Measurements from ENCODE around the gene PAX5. TPM values are rescaled to one million over a fixed set of nuclear protein-coding genes. Genes with fewer than 3 reads are reported as not detected.

Gene PAX5
- total RNA-seq, 1 donor from 2014 or later, result 0.62 TPM

DNA sequence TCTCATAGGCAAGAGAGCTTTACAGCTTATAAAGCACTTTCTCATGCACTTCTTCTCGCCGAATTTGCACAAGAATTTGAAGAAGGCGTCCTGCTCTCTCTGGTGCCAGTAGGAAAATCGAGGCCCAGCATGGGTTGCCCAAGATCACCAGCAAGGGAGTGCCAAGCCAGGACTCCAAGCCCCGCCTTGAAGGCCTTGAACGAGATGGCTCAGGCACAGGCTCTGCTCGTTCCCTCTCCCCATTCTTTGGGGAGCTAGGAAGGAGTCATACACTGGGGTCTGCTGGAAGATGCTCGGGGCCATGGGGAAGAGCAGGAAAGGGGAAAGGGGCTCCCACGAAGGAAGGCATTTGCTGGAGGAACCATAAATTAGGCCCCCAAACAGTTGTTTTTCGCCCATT, 46.7 kb downstream of the PAX5 start:
- no peak for DNase-seq

DNA sequence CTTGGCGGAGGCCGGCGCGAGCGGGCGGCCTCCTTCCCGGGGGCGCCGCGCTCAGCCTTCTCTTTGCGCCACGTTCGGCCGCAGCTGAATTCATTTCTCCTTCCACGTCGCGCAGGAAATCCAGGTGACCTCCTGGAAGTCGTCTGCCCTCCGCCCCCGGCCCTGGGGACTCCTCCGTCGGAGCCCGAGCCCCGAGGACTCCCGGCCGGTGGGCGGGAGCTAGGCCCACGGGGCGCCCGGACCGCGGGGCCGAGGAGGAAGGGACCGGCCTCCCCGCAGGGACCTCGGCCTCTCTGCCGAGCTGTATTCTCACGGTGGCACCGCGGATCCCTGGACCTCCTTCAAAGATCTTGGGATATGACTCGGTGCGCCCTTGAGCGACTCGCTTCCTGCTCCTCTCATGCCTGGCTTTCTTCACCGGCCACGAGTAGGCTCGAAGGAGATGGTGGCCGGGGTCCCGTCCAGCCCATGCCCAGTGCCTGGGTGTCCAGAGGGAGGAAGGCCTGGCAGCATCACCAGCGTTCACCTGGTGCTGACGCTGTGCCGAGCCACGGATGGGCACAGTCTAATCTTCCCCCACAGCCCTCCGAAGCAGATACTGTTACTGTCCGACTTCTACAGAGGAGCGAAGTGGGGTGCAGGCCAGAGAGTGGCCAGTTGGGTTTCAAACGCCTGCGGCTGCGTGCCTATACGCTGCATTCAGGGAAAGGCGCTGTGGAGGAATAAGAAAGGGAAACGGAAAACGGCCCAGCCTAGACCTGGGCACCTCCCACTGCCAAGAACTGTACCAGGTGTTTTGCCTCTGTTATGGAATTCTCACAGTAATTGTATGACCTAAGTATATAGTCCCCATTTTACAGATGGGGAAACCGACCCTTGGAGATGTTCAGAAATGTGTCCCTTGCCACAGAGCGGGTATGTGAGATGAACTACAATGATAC, 47.3 kb downstream of the PAX5 start:
- no peak for DNase-seq

DNA sequence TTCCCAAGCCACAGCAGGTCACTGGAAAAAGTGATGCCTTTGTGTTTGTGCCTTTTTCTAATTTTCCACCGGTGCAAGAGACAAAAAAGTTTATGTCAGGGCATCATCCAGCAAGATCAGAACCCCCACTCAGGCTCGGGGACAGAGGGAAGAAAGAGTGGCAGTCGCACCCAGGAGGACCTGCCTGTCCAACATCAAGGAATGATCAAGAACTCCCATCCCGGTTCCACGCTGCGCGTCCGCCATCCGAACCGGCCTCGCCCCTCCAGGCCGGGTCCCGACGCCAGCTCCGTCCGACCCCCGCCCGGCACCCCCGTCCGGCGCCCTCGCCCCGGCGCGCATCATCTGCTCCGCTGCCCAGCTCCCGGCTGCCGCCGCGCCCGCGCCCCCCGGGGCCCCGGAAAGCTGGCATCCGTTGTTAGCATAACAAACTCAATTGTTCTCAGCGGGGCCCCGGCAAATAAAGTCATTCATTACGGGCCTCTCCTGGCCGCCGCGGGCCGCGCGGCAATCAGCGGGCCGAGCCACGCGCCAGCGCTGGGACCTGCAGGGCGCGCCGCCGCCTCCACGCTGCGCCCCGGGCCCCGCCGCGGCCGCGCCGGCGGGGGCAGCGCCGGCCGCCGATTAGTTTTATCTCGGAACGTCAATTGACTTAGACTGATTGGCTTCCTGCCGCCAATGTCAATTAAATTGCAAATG, 48.1 kb downstream of the PAX5 start:
- no peak for DNase-seq

DNA sequence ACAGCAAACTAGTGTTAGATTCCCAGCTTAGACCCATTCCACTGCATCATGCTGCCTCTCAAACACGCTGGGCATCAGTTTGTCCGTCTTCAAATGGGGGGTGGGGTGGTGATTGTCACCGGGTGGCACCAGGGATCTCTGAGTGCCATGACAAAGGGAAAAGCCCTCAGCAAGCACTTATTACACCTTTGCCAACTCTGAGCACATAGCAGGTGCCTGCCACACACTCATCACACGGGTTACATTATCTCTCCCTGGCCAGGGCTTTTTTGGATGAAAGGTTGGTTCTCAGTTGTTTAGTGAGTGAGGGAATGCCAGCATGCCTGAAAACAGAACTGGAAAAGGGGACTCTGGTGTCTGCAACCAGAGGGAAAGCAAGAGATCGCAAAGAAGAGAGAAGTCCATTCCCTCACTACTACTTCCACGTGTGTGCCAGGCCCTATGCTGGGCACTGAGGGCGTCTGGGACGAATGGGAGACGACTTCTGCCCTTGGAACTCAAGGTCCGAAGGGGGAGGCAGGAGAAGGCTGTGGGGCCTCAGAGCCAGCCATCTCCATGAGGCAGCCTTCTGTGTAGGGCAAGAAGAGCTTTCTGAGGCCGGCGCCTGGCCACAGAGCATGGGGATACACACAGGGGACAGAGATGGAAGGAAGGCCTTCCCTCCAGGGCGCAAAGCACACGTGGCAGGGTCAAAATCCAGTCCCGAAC, 48.9 kb downstream of the PAX5 start:
- DNase-seq, result no peak

DNA sequence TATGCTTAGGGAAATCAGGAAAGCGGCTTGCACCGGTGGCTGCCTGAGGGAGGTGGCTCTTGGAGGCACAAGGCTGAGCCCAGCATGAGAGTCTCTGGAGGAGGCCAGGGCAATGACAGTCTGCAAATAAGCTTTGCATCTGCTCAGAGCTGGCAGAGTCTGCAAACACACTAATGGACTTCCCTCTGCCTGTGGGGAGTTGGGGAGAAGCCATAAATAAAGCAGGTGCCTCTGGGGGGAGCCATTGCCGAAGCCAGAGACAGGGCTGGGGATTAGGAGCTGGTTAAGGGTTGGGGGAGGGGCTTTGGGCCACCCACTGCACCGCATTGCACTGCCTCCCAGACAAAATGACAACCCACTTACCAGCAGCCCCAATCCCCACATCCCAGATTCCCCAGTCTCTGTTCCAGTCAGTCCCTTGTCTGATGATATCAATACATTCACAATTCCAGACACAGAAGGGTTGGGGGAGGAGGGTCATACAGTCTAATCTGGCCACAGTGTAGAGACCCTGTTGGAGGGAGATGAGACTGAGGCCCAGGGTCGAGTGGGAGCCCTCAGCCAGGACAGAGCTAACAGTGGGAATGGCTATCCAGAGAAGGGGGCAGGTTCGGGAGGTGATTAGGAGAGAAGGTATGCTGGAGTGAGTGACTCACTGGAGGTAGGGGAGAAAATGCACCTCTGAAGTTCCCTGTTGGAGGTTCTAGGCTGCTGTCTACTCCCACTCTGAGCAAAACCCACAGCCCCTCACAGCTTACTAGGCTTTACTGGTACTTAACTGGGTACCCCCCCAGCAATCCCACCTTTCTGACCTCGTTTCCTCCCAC, 53.7 kb downstream of the PAX5 start:
- no peak for DNase-seq

DNA sequence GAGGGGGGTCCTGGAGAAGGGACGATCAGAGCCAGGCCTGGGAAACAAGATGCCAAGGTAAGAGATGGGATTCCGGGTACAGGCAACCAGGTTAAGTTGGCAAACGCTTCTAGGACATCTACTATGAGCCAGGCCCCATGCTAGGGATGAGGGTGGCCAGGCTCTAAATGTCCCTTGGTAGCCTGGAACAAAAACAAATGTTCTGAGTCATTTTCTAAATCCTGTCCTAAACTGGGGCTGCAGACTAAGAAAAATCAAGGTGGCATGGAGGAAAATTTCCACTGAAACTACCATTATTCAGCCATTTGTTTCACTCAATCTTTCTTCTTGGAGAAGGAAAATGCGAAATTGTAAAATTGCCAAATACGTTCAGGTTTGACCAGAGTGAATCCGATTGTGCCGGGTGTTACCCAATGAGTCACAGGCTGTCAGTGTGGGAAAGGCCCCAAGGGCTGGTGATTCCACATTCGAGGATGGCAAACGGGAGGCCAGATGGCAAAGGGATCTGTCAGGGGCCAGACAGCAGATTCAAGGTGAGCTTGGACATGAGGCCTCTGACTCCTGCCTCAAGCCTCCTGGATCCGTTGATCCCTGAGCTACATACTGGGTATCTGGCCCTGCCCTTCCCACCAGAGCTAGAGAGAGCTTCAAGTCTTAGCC, 57.6 kb downstream of the PAX5 start:
- DNase-seq, result no peak

DNA sequence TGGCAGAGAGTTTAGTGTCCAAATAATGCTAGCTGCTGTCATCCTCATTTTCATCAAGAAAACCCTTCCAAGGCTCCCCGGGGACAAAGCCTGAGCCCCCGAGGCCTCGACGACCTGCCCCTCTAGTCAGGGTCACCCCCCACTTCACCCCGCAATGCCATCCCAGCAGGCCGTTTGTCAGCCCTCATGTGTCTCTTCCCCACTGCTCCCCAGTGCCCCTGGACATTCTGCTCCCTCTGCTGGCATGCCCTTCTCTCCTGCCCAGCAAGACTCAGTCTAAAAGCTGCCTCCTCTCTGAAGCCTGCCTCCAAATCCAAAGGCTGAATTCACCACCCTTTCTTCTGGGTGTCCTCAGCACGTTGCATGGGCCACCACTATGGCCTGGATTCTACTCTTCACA, 59.3 kb downstream of the PAX5 start:
- DNase-seq, result no peak

DNA sequence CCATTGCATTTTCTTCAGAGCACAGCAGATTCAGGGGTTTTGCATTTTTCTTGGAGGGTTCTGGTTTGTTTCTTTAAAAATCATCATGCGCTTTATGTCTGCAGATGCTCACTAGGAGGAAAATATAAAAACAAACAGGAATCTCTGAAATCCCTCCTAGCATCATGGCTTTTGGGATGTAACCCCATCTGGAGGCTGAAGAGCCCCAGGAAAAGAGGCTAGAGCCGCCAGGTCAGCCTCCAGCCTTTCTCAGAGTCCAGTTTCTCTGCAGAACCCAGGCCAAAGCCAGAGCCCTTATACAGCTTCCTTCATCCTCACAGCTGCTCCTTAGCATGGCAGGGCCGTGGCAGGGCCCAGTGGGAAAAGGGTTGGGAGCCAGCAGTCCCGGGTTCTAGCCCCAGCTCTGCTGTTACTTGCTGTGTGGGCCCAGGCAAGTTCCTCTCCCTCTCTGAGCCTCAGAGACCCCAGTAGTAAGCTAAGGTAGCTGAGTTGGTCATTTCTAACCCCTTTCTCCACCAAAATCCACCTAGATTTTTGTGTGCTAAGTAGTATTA, 62.1 kb downstream of the PAX5 start:
- no peak for DNase-seq

DNA sequence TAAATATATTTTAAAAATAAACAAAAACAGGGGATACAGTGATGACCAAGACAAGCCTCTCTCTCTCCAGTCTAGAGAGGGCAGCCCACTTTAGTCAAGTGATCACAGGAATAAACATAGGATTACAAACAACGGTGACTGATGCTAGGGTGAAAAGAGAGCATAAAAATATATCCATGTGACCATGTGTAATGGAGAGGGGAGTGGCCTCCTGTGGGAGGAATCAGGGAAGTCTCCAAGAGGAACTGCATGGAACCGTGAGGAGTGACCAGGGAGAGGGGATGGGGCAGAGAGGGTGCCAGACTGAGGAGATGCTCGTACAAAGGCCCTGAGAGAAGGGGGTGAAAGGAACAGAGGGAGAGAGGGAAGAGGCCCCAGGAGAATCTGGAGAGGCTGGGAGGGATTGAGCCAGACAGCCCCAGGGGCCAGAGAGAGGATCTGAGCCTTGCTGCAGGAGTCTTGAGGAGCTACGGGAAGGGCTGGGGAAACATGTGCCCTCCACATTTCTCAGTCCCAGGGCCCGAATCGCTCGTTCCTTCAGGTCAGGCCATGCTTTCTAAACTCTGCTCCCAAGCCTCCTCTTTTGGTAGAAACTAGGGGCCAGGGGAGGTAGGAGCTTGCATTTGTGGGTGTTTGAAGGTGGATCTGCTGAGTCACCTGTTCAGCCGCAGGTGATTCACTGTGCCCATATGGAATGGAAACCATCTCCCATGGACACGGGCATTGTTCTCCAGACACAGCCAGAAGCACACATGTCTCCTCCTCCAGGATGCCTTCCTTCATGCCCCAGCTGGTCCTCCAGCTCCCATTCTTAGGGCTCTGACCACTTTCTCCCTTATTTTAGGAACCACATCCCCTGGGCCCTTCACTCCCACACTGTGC, 63.8 kb downstream of the PAX5 start:
- no peak for DNase-seq

DNA sequence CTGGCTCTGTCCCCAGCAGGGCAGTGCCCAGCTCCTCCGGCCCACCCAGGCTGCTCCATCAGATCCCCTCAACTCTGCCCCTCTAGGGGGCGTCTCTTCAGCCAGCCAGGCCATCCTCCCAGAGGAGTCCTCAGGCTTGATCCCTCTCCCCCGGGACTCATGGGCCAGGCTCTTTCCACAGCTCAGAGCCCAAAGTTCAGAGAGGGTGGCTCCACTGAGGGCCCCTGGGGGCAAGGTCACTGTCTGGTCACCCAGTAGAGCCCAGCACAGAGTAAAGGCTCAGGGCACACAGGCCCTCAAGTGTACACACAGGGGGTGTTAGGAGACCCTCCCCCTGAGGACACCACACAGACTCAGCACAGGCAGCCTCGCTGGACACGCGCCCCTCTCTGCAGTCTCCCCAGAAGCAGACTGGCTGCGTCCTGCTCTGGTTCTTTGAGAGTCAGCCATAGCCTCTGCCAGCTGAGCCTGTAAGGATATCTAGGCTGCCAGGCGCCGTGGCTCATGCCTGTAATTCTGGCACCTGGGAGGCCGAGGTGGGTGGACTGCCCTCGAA, 64.8 kb downstream of the PAX5 start:
- DNase-seq, result no peak

DNA sequence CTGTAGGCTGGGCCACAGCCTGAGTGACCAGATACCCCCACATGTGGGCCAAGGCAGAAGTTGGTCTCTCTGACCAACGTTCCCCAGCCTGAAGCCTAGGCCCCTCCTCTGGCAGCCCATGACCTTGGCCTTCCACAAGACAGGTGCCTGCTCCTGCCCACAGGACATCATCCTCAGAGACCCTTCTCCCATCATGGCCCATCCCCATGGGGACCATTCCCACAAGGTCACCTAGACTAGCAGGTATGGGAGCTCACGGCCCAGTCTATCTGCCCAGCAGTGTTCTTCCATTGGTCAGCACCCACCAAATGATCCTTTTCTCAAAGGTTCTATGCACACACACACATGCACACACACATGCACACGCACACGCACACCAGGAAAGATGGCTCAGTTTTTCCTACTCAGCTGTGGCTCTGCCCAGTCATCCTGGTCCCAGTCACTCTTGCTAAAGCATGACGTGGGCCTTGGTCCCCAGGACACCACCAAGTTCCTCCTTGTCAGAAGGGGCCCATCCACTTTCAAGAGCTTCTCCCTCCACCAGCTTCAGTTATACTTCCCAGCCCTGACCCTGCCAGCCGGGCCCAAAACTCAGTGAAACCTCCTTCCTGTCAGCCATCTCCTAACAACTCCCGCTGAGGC, 65.4 kb downstream of the PAX5 start:
- DNase-seq, result no peak

DNA sequence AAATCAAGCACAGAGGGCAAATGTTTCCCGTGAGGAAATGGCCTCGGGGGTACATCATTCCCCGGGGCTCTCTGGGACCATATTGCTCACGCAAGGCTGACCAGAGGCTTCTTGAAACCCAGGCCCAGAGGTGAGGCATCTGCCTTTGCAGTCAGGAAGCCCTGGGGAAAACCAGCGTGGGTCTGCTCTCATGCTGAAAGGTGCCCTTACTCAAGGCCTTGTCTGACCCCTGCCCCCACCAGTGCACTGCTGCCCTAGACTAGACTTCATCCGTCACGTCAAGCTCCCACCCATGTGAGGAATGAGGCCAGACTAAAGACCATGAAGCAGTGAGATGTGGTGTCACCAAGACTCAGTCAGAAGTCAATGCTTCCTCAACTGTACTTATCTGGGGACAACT, 66.1 kb downstream of the PAX5 start:
- no peak for DNase-seq

DNA sequence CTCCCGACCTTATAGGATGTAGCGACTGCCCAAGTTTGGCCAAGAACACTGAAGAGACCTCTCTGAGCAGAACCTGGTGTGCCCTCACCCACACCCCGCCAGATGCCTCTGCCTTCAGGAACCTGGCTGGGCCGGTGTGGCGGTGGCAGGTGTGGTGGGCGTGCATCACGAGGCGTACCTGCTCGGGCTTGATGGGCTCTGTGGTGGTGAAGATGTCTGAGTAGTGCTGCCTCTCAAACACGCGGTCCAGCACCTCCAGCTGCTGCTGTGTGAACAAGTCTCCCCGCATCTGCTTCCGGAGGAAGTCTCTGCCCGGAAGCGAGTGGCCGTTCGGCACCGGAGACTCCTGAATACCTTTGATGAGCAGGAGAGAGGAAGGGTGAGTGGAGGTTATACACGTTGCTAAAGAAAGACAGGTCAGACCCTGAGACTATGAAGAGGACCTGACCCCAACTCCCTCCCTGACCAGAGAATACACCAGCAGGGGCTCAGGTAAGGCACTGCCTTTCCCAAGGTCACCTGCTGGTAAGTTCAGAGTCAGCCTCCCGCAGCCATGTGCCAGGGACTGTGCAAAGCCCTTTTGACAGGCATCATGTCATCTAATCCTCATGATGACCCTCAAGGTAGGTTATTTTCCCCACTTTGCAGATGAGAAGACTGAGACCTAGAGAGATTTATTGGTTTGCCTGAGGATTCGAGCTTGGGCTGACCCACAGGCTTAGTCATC, 67.5 kb downstream of the PAX5 start:
- DNase-seq, result no peak

DNA sequence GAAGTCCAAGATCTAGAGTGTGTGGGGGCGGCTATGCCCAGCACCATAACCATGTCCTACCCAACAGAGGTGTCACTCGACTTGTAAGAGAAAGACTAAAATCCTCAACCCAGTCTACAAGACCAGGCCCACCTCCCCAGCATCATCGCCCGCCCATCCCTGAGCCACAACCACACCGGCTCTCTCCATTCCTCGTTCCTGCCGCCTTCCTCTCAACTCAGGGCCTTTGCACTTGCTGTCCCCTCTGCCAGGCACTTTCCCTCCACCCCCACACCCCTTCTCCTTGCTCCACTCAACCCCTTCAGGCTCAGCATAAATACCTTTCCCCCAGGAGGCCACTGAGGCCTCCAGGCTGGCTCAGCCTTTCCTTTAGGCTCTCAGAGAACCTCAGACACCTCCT, 69.3 kb downstream of the PAX5 start:
- DNase-seq, result no peak

DNA sequence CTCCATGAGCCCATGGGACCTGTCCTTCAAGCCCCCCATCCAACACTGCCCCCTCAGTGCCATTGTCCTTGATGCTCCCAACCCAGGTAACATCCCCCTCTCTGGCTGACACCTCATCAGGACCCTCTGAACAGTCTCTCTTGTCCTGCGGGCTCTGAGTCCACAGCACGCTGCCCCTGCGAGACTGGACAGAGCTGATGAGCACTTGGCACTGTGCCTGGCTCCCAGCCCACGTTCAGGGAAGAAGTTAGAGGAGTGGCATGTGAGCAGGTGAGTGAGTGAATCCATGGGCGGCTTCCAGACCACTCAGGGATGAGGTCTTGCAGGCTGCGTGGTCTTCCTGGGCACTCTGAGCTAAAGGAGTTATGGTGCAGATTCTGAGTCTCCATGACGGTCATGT, 70.7 kb downstream of the PAX5 start:
- DNase-seq, result no peak

DNA sequence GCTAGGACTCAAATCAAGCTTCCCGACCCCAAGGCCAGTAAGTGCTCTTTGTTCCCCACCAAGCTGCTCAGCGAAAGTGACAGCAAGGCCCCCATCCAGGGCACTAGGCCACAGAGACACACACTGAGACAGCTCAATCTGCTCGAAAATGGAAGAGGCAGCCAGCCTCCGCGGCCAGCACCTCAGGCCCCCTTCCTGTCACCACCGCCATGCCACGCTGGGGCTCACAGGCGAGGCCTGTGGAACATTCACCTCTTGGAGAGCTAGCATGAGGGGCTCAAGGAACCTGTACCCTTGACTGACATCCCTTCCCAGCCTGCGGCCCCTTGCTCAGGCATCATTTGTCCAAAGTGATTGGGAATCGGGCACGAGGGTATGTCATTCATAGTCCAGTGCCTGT, 71.4 kb downstream of the PAX5 start:
- no peak for DNase-seq

DNA sequence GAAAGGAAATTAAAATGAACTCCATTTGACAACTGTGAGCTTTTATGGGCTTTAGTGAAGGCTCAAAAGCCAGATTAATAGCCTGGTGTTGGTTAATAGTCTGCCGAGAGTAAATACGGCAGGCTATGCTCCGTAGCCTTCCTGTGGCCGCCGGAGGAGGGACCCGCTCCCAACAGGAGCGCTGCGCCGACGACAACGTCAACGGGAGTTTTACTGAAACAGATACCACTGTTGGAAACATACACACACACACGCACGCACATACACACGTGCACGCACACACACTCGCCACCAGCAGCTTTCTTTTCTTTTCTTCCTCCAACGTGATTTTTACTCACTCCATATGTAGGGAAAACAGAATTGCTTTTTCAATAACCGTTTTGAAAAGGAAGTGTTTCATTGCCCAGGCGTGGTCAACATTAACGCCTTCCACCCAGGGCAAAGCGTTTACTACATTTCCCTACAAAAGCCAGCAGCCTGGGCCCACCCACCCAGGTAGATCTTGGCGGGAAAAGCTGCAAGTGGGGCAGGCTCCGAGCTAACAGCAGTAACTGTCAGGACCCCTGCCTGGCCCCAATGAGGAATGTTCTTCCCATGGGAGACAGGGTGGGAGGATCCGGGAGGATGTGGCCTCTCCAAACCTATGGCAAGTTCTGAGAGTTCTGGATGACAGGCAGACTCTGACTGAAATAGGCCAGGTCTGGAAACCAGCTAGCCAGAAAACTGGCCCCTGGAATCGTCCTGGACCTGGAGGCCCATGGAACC, 72.3 kb downstream of the PAX5 start:
- peak; percentile 8 for DNase-seq

DNA sequence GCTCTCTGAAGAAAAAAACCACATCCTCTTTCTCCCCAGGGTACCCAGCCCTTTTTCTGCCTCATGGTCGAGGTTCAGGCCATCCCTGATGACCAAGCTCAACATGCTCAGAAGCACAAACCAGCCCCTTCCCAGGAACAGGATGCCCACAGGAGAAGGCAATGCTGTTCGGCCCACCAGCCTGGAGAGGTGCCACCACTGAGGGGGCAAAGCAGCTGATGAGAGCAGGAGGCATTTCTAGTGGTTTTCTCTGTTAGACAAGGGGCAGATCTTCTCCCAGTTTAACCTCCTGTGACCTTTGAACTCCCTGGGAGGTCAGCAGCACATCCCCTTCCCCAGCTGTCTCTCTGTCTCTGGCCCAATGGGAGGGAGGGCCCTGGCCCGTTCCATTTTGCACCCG, 73.0 kb downstream of the PAX5 start:
- no peak for DNase-seq

Data from tongue (tissue), 2 donors.